COR-L47 (cell line): ENCODE results near the gene SERPINA12.

Source experiments
- DNase-seq: peaks from one replicate; lab custom pipeline; 2025; lab: John Stamatoyannopoulos, UW

SERPINA12 gene, protein sequence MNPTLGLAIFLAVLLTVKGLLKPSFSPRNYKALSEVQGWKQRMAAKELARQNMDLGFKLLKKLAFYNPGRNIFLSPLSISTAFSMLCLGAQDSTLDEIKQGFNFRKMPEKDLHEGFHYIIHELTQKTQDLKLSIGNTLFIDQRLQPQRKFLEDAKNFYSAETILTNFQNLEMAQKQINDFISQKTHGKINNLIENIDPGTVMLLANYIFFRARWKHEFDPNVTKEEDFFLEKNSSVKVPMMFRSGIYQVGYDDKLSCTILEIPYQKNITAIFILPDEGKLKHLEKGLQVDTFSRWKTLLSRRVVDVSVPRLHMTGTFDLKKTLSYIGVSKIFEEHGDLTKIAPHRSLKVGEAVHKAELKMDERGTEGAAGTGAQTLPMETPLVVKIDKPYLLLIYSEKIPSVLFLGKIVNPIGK

GRCh38 chr14:94509356-94509755 lies at the start of gene SERPINA12:
Gene SERPINA12, minus strand, starts transcription at chr14:94509469. Its CDS starts 11,072 bp downstream, at chr14:94498397.
- DNase-seq = no peak

GRCh38 chr14:94558842-94559241 lies 49.6 kb upstream of the SERPINA12 start:
- DNase-seq = no peak

- DNase-seq = no peak
Observed at GRCh38 chr14:94557327-94557726, 48.1 kb upstream of the SERPINA12 start.

DNA sequence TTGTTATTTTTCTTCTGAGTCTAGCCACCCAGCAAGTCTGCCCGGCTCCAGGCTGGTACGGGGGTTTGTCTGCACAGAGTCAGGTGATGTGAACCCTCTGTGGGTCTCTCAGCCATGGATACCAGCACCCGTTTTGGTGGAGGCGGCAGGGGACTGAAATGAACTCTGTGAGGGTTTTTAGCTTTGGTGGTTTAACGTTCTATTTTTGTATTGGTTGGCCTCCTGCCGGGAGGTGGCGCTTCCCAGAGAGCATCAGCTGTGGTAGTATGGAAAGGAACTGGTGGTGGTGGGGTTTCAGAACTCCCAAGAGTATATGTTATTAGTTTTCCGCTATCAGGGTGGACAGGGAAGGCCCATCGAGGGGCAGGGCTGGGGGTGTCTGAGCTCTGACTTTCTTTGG lies 46.7 kb upstream of the SERPINA12 start:
- DNase-seq = no peak

GRCh38 chr14:94550041-94550440 lies 40.8 kb upstream of the SERPINA12 start:
- DNase-seq = no peak

GRCh38 chr14:94548999-94549985 lies 40.0 kb upstream of the SERPINA12 start:
- DNase-seq = peak; percentile 55

- no peak for DNase-seq
Observed at GRCh38 chr14:94548131-94548998, 39.1 kb upstream of the SERPINA12 start.

GRCh38 chr14:94547726-94548125 lies 38.5 kb upstream of the SERPINA12 start:
- no peak for DNase-seq

DNA sequence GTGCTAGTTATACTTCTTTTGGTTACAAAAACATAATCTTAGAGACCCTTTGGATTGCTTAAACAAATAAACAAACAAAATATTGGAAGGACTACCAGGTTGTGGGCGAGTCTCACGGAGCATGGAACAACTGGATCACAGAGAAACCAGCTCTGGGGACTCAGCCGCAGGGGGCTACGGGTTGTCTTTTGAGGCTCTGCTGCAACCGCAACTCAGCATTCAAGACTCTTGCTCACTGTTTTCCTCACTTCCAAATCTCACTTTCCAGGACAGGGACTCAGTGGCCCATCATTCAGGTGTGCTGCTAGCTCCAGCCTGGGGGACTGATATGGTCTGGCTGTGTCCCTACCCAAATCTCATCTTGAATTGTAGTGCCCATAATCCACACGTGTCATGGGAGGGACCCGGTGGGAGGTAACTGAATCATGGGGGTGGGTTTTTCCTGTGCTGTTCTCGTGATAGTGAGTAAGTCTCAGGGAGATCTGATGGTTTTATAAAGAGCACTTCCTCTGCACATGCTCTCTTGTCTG lies 37.9 kb upstream of the SERPINA12 start:
- no peak for DNase-seq

- peak; percentile 68 for DNase-seq
Observed at GRCh38 chr14:94545131-94545841, 36.0 kb upstream of the SERPINA12 start.

DNA sequence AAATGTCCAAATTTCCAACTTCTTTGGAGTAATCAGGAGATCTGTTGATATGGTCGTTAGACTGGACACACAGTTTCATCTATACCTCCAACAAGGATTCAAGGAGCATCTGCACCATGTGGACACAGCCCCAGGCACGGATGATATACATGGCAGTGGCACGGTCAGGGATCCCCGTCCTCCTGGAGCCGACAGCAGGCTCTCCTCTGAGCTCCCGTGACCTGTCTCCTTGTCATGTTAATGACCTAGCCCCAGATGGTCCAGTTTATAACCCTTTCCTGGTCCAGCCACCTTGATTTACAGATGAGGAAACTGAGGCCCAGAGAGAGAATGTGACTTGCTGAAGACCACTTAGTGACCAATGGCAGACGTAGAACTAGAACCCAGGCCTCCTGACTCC lies 35.5 kb upstream of the SERPINA12 start:
- no peak for DNase-seq

DNA sequence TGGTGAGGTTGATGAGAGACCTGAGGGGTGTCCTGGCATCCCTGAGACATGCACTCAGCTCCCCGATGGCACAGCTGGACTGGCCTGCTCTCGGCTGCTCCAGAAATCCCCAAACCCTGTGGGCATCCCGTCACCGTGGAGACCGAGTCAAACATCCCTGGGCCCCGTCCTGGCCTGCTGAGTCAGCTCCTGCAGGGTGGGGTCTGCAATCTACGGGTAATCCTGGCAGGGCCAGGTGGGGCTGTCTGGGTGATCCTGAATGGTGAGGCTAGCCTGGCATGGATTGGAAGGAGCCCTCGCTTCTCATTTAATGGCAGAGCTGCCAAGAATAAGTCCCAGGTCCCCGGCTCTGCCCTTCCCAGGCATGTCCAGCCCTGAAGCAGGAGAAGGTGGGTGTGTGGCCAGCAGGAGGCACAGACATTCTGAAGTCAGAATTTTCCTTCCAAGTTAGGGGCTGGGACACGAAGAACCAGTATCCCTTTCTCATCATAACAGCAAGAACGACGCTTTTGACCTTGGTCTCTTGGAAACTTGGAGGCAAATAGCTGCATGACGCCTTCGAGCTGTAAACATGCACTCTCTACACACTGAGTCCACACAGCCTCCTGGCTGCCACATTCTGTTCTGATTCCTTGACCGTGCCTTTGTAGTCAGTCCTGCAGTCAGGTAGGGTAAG lies 34.3 kb upstream of the SERPINA12 start:
- DNase-seq = no peak

GRCh38 chr14:94542811-94543440 lies 33.7 kb upstream of the SERPINA12 start:
- DNase-seq = no peak

DNA sequence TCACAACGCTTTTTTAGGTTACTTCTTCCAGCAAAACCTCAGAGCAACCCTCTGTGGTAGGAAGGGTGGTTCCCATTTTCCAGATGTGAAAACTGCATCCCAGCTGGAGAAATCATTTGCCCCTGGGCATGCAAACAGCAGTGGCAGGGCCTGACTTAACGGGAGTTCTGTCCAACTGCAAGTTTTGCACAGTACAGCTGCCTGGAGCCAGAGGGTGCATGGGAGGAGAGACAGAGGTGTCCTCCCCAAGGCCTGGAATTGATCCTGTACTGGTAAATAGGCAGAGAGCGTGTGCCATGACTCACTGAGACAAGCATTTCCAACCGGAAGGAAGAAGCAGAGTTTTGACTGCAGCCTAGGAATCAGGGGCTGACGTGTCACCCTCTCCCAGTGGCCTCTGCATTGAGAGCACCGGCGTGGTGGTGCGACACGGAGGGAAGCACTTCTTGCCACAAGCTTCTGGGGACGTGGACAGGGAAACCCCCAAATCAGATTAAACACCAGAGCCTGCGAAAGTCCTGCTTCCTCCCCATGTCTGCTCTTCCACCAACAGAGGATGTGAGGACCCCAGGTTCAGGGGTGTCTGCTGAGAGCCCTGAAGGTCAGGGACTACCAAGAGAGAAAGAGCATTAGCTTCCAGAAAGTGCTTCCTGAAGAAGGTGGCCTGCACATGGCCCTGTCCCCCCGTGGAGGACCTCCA lies 33.0 kb upstream of the SERPINA12 start:
- DNase-seq = no peak

GRCh38 chr14:94541234-94541975 lies 32.1 kb upstream of the SERPINA12 start:
- no peak for DNase-seq

DNA sequence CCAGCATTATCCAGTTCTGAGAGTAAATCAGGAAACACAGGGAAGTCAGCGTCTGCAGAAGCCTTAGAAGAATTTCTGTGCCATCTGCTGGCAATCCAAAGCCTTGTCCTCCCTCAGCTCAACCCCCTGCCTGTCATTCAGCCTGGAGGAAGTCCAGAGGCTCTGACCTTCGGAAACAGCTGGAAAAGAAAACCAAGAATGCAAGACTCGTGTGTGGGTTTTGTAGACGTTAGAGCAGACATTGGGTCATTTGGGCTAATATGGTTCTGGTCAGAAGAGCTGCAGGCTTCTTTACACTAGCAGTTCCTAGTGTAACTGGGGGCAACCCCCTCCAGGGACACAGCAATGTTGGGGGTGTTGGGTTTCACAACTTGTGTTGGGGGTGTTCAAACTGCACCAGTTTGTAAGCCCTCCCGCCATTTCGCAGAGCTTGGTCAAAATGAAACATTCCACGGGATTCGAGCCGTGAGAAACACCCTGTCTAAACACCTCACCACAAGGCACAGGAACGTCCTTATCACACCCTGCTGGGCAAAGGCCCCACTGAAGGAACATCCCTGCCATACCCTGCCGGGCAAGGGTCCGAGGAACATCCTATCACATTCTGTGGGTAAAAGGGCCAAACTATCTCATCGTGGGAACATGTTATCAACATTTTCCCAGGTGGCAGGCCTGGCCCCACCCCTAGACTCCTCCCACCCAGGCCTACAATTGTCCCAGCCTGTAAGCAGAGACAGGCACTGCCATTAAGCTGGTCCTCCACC lies 30.9 kb upstream of the SERPINA12 start:
- DNase-seq = no peak

GRCh38 chr14:94539181-94539580 lies 29.9 kb upstream of the SERPINA12 start:
- DNase-seq = no peak
